Stimulated activated CD4-positive, alpha-beta T cell treated with anti-CD3 and anti-CD28 coated beads, Interleukin-4, amount 100 ng/mL, for 1 hour (primary cell): Measurements from ENCODE around the gene CLK3.
"Not testable (repeated sequence)": the region's sequence is repeated elsewhere in the genome, so short reads cannot be mapped to it uniquely, and the experiment has no call there.

Source experiments
- DNase-seq: peaks from one replicate; pipeline ENCODE4 v3.0.0-alpha.2; 2020

CLK3 gene

DNA sequence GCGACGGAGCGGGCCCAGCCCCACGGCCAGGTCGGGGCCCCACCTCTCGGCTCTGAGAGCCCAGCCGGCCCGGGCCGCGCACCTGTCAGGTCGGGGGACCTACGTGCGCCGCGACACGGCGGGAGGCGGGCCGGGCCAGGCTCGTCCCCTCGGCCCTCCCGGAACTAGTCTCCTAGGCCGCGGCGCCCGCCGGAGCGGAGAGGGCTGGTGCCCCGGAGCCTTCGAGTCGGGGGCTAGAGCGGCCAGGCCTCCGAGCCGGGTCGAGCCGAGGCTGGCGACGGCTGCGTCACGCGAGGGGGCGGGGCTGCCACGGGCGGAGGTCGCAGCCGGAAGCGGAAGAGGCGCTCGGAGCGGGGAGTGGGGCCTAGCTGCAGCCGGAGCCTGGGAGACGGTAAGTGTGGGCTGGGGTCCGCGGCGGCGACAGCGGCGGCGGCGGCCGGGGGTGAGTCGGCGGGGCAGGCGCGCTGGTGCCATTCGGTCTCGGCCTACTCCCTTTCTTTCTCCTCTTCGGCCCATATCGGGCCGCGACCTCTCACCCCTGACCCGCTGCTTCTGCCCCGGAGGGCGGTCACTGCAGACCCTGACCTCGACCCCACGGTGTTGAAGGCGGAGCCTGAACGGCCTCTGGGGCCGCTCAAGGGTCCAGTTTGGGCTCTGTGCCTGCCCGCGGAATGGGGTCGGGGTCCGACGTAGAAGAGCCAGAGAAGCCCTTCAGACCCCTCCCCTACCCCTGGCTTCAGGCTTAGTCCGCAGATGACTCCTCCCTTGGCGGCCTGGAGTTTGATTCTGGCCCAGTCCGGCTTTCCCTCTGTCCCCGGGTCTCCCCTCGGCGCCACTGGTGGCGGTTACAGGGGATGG is at the start of gene CLK3:
CLK3 (plus strand) TSS at position 329 of the 858 bp plus-strand sequence. CDS start 3,361 bp downstream, outside the sequence.
- DNase-seq = peak; percentile 99

DNA sequence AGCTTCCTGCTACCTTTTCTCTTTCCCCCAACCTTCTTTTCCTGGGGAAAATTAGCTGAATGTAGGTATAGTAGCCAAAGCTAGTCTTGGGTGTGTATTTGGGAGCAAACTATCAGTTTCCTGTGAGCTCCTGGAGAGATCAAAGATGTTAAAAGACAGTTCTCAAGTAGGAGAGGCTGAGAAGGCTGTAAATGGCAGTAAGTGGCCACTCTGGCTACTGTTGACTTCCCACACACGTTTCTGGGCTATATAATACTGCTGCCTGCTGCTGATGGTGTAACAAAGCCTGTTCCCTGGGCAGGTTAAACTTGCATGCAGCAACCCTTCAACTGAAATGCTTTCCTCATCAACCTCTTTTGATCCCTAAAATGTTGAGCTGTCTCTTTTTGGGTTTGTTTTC is 47.0 kb upstream of the CLK3 start:
- DNase-seq = no peak

DNA sequence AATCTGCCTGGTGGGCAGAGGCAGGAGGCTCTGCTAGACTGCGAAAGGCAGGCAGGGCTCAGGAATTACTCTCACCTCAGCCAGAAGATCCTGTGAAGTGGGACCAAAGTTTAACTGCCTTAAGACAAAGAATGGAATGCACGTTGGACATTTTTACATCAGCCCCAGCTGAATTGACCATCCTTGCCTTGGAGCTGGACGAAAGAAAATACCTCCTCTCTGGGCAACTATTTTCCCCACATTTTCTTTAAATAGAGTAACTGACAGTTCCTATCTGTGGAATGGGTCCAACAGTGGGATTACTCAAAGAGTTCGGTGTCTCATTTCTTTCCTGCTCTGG is 45.9 kb upstream of the CLK3 start:
- DNase-seq = no peak

- no peak for DNase-seq
These were observed 44.4 kb upstream of the CLK3 start for GRCh38 chr15:74571191-74571590.

DNA sequence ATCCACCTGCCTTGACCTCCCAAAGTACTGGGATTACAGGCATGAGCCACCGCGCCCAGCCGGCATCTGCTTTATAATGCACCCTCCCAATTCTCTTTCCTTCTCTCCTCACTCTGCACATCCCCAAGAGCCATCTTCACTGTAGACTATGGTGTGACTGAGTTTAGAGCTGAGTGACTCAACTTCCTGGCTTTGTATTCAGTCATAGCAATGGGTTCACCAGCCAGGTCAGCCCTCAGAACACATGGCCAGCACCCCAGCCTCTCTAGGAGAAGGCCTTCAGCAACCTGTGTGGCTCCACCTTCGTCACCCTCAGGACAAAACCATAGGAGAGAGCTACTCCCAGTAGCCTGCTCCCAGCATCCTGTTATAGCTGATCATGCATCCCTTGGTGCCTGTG is 41.6 kb upstream of the CLK3 start:
- no peak for DNase-seq

GRCh38 chr15:74578496-74578994 is 37.1 kb upstream of the CLK3 start:
- DNase-seq = no peak

- DNase-seq = no peak
These were observed 36.6 kb upstream of the CLK3 start for GRCh38 chr15:74579001-74579400.

DNA sequence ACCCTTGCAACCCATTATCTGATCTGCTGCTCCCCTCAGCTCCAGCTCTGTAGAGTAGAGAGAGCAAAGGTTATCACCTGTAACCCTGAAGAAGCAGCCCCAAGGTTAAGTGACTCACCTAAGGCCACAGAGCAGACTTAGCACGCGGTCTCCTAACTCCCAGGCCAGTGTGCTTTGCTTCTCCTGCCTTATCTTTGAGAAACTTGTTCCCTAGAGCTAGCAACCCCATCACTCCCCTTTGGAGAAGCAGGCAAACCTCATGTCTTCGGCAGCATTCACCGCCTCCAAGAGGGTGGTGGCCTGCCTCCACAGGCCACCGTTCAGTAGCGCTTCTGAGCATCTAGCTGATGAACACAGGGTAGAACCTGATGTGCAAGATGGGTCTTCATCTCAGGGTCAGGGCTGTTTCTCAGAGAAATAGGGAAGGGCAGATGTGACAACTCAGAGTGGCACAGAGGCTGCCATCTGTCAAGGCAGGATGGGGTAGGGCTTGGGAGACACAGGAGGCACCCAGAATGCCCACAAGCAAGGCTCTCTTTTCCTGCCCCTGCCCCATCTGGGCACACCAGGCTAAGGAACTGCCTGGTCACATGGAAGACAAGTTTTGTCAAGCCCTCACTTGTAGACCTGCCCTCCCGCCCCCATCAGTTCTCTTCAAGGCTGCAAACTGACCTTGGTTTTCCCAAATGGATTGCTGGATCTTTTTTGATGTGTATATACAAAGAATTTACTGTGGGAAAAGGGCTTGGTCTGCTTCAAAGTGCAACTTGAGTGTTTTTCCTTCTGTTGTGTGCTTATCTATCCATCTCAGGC is 34.9 kb upstream of the CLK3 start:
- no peak for DNase-seq

- DNase-seq = no peak
These were observed 31.4 kb upstream of the CLK3 start for GRCh38 chr15:74584204-74584603.

DNA sequence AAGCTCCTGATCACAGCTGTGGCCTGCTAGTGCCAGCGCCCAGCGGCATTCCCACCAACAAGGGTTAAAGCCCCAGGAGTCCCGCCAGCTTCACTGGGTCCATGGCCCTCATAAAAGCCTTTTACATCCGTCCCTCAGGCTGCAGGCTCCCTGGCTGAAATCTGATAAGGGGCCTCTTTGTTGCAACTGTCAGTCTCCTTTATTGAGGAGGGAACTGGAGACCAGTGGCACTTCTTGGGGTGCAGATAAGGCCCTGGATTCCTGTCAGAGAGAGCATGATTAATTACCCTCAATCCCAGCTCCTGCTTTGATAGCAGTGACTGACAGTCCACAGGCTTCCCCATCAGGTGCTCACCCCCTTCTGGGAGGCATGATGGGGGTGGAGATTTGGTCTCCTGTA is 30.9 kb upstream of the CLK3 start:
- no peak for DNase-seq

- no peak for DNase-seq
These were observed 30.4 kb upstream of the CLK3 start for GRCh38 chr15:74585191-74585590.

DNA sequence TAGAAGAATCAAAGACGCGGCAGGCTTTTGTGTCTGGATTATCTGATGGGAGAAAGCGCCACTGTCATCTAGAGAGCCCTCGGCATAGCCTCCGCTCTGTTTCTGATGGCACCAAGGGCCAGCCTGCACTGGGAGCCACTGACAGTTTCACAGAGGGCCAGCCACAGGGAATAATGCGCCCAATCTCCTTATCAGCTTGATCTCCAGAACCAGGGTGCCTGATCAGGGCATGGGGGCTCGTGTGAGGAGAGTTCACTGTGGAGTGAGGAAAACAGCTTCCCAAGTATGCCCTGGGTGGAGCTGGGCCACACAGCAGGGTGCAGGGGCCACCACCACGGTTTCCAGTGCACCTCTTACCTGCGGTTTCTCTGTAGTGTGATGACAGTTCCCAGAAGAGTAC is 29.8 kb upstream of the CLK3 start:
- no peak for DNase-seq

- no peak for DNase-seq
These were observed 25.8 kb upstream of the CLK3 start for GRCh38 chr15:74589826-74590225.

- no peak for DNase-seq
These were observed 23.4 kb upstream of the CLK3 start for GRCh38 chr15:74592222-74592621.

- no peak for DNase-seq
These were observed 22.5 kb upstream of the CLK3 start for GRCh38 chr15:74593122-74593521.

DNA sequence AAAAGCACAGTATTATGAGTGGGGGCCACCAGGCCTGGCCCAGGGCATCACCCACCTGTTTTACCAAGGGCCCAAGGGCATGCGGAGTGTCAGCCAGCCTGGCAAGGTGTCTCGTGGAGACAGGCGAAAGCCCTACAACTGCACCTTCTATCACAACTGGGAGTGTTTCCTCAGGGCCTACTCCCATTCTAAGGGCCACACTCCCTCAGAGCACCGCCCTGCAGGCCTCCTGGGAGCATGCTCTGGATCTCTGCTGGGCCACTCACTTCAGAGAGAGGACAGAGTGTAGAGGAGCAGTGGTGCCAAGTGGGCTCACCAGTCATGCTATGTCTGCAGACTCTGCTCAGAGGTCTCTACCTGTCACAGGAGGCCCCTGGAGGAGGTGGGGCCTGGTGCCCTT is 21.2 kb upstream of the CLK3 start:
- no peak for DNase-seq

- no peak for DNase-seq
These were observed 20.4 kb upstream of the CLK3 start for GRCh38 chr15:74595271-74595670.

DNA sequence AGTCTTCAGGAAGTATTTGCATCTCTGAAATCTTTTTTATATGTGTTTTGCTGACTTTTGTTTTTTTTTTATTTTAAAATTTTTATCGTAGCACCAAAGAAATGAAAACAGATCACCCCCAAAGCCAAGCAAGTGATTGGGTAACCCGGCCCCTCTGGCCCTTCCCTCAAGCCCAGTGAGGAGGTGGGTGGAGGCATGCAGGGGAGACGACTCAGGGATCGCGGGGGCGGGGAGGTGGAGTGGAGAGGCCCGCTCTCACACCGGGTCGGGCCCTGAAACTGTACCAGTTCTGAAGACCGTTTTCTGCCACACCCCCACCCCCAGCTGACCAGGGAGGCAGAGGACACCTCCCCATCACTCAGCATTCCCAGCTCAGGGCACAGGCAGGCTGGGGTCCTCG is 18.9 kb upstream of the CLK3 start:
- DNase-seq = not testable (repeated sequence)

DNA sequence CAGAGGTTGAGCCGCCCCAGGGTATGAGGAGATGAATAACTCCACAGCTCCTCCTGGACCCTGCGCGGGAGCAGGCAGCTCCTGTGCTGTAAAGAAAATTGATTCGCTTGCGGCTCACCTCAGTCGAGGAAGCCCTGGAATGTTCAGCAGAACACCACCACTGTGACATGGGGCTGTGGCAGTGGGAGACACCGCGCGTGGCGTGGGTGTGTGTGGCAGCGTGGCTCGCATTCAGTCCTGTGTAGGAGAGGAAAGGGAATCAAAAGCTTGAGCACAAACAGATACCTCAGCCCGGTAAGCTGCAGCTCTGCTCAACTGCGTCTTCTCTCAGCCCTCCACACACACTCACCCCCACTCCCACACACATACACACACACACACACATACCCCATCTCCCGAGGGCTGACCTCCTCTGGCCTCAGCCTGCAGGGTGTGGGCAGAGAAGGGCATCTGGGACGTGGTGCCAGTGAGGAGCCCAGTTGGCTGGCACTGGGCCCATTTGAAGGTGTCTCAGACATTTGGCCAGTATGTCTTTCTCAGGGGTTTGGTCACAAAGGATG is 18.4 kb upstream of the CLK3 start:
- not testable (repeated sequence) for DNase-seq

DNA sequence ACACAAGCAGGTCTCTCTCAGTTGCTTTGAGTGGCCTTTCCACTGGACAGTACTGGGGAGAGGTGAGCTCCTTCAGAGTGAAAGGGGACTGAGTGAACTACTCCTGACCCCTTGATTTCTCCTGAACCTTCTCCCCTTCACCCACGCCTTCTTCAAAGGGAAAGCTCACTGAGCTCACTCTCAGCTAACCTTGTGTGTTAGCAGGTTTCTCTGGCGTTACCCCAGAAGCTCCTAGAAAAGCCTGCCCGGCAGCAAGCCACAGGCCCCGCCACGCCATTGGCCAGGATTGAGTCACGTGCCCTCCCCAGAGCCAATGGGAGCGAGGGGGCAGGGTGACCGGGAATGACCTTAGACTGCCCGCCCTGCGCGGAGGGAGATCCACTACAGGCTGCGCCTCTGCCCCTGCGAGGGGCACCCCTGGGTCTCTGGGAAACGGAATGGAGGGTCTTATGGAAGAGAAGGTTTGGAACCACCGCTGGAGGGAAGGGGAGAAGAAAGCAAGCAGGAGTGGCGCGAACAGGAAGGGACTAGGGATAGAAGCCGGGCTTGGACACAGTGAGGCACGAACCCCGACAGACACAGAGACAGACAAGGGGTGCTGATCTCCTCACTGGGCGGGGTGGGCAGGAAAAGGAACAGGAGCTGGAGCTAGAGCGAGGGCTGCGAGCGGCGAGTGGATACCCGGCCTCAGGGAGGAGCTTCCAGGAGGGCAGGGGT is 17.4 kb upstream of the CLK3 start:
- peak; percentile 87 for DNase-seq

GRCh38 chr15:74599156-74599555 is 16.5 kb upstream of the CLK3 start:
- no peak for DNase-seq

DNA sequence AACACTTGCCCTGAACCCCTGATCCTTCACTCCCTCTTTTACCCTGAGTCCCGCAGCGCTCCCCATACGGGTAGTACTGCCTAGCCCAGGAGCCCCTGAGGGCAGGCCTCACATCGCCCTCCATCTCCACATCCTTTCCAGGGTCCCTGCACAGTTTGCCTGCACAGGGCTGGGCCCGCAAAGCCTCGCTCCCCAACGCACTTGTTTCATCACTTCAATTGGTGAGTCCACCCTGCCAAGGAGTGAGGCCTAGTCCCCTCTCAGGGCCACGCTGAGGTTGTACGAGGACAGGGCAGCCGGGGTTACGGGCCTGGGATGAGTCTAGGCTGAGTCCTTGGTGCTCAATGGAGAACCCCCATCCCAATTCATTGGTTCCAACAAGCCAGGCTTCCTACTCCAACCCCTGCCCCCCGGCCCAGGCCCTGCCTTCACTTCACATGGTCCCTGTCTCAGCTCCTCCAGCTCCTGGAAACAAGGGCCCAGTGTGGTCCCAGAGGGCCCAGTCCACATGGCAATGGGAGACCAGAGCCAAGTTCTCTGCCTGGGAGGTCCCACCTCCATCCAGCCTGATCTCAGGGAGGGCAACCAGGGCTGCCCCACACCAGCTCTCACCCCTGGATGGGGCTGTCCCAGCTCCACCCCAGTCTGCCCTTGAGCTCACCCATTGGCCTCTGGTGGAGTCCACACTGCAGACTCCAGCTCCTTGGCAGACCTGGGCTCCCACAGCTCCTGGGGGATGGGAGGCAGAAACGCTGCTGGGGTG is 12.4 kb upstream of the CLK3 start:
- DNase-seq = no peak
